Liver (tissue), 9 donors: Measurements from ENCODE around the gene ADAM11. TPM values are rescaled to one million over a fixed set of nuclear protein-coding genes. Genes with fewer than 3 reads are reported as not detected.

Experiments used
- DNase-seq: peaks from one replicate; pipeline ENCODE4 v3.0.0-alpha.2; 2017; ENCODE audit warnings: low spot score
- H3K27ac ChIP-seq, 2 donors: one replicate each; pipeline ENCODE4 v1.7.0; 2013; ENCODE audit warnings: inconsistent platforms in 2 of 2, low read length in 2 of 2, control low read depth in 1 of 2, low read depth in 1 of 2, mild to moderate bottlenecking in 1 of 2
- H3K27me3 ChIP-seq, 4 donors: one replicate each; pipeline versions ENCODE4 v1.6.1 to v1.7.0; 2013; ENCODE audit warnings: low read length in 3 of 4, inconsistent platforms in 1 of 4, mild to moderate bottlenecking in 1 of 4, moderate library complexity in 1 of 4; ENCODE audit not compliant: control insufficient read depth in 4 of 4, insufficient read depth in 4 of 4
- H3K36me3 ChIP-seq, 4 donors: one replicate each; pipeline versions ENCODE4 v1.6.1 to v1.7.0; 2013; ENCODE audit warnings: low read length in 3 of 4, mild to moderate bottlenecking in 3 of 4, low read depth in 1 of 4, moderate library complexity in 1 of 4; ENCODE audit not compliant: control insufficient read depth in 4 of 4, insufficient read depth in 3 of 4
- H3K4me1 ChIP-seq, 4 donors: one replicate each; pipeline versions ENCODE4 v1.6.1 to v1.7.0; 2013; ENCODE audit warnings: low read length in 3 of 4, mild to moderate bottlenecking in 3 of 4, moderate library complexity in 1 of 4; ENCODE audit not compliant: control insufficient read depth in 4 of 4, insufficient read depth in 4 of 4
- H3K4me3 ChIP-seq, 3 donors: one replicate each; pipeline versions ENCODE4 v1.6.1 to v1.7.0; 2013; ENCODE audit warnings: low read length in 3 of 3, control low read depth in 1 of 3, low read depth in 1 of 3, mild to moderate bottlenecking in 1 of 3
- H3K9ac ChIP-seq, 2 donors: one replicate each; pipeline ENCODE4 v1.7.0; 2013; ENCODE audit warnings: low read length in 2 of 2, mild to moderate bottlenecking in 2 of 2, moderate library complexity in 2 of 2, control low read depth in 1 of 2, low read depth in 1 of 2
- H3K9me3 ChIP-seq, 4 donors: one replicate each; pipeline versions ENCODE4 v1.6.1 to v1.7.0; 2013; ENCODE audit warnings: low read length in 3 of 4; ENCODE audit not compliant: control insufficient read depth in 4 of 4
- EGR1 ChIP-seq, 2 donors: IDR thresholded peaks; 2 replicates each; pipeline ENCODE4 v1.6.1; 2016 to 2018; ENCODE audit warnings: antibody characterized with exemption in 2 of 2, low read depth in 2 of 2
- FOXA1 ChIP-seq: IDR thresholded peaks from 2 replicates; pipeline ENCODE4 v1.6.1; 2016; ENCODE audit warnings: antibody characterized with exemption
- FOXA2 ChIP-seq: IDR thresholded peaks from 2 replicates; pipeline ENCODE4 v1.6.1; 2016; ENCODE audit warnings: antibody characterized with exemption
- GABPA ChIP-seq, 2 donors: IDR thresholded peaks in 1 of 2; conservative IDR thresholded peaks in 1 of 2; 2 replicates each; pipeline ENCODE4 v1.6.1; 2016; ENCODE audit warnings: antibody characterized with exemption in 2 of 2, mild to moderate bottlenecking in 1 of 2, moderate library complexity in 1 of 2
- HNF4A ChIP-seq, 2 donors: conservative IDR thresholded peaks; 2 replicates each; pipeline ENCODE4 v1.6.1; 2016; ENCODE audit warnings: antibody characterized with exemption in 2 of 2, mild to moderate bottlenecking in 2 of 2
- HNF4G ChIP-seq: IDR thresholded peaks from 2 replicates; pipeline ENCODE4 v1.6.1; 2016; ENCODE audit warnings: antibody characterized with exemption
- JUND ChIP-seq, 2 donors: IDR thresholded peaks; 2 replicates each; pipeline ENCODE4 v1.6.1; 2016; ENCODE audit warnings: antibody characterized with exemption in 2 of 2
- NR2F2 ChIP-seq: IDR thresholded peaks from 2 replicates; pipeline ENCODE4 v1.6.1; 2016; ENCODE audit warnings: antibody characterized with exemption
- RAD21 ChIP-seq, 2 donors: IDR thresholded peaks; 2 replicates each; pipeline ENCODE4 v1.6.1; 2016; ENCODE audit warnings: antibody characterized with exemption in 2 of 2, mild to moderate bottlenecking in 2 of 2
- REST ChIP-seq: IDR thresholded peaks from 2 replicates; pipeline ENCODE4 v1.6.1; 2016; ENCODE audit warnings: antibody characterized with exemption, mild to moderate bottlenecking
- RXRA ChIP-seq, 2 donors: IDR thresholded peaks; 2 replicates each; pipeline ENCODE4 v1.6.1; 2017 to 2018; ENCODE audit warnings: antibody characterized with exemption in 2 of 2, mild to moderate bottlenecking in 1 of 2
- SP1 ChIP-seq: IDR thresholded peaks from 2 replicates; pipeline ENCODE4 v1.6.1; 2018; ENCODE audit warnings: antibody characterized with exemption, mild to moderate bottlenecking
- TAF1 ChIP-seq: conservative IDR thresholded peaks from 2 replicates; pipeline ENCODE4 v1.6.1; 2016; ENCODE audit warnings: antibody characterized with exemption, mild to moderate bottlenecking
- YY1 ChIP-seq: IDR thresholded peaks from 2 replicates; pipeline ENCODE4 v1.6.1; 2016; ENCODE audit warnings: antibody characterized with exemption, mild to moderate bottlenecking
- WGBS: extraction: QIAGEN DNeasy Blood & Tissue Kit; methylation state at CpG from one replicate; pipeline ENCODE4 v1.1.7; 2013; 5-methylcytosine and 5-hydroxymethylcytosine counted together
- polyA plus RNA-seq, 2 donors: library from polyadenylated mRNA; stranded (reverse) in 1 of 2; unstranded in 1 of 2; fragments of 200-250 nt in 1 of 2; fragments of >200 nt in 1 of 2; fragmentation: Nextera tagmentation in 1 of 2; extraction: Ambion mirVana in 1 of 2; gene quantifications; one replicate each; pipeline versions ENCODE4 v1.2.1 to v1.2.3, GENCODE V29; 2013 to 2015
- total RNA-seq, 2 donors: library from RNA; depleted of rRNA; stranded (reverse); fragments of >200 nt; gene quantifications; one replicate each; pipeline ENCODE4 v1.2.3, GENCODE V29; 2014
- TF ChIP-seq, protein P1 (sequence below): fragments of 150-350 bp; IDR thresholded peaks from 2 replicates; pipeline ENCODE4 v1.5.1; 2017; ENCODE audit warnings: improper control_type of control experiment, low read depth, low read length; ENCODE audit not compliant: missing input control
- TF ChIP-seq, protein P2 (sequence below): IDR thresholded peaks from 2 replicates; pipeline ENCODE4 v1.6.1; 2016; ENCODE audit warnings: antibody characterized with exemption
- TF ChIP-seq, protein P3 (sequence below): IDR thresholded peaks from 2 replicates; pipeline ENCODE4 v1.6.1; 2016; ENCODE audit warnings: antibody characterized with exemption
- TF ChIP-seq, protein P4 (sequence below): IDR thresholded peaks from 2 replicates; pipeline ENCODE4 v1.6.1; 2016; ENCODE audit warnings: antibody characterized with exemption
- donor health status: healthy.
- donor health status: healthy.
- donor health status: healthy.
- donor health status: healthy.
- donor health status: healthy.

ADAM11 gene
- total and polyA plus RNA-seq, 4 donors = 0.06 to 1.1 (median 0.08) TPM; not detected in 1

- no peak overlapping the region for H3K9ac ChIP-seq
- no peak overlapping the region for H3K4me3 ChIP-seq
- H3K9me3 ChIP-seq = no peaks in the 10 kb centered on the region
- no peak for DNase-seq
- no peaks in the 10 kb centered on the region for H3K27me3 ChIP-seq
- H3K36me3 ChIP-seq = no peaks in the 10 kb centered on the region
- H3K4me1 ChIP-seq = no peaks in the 10 kb centered on the region
- 100% methylated on average over 1 of the region's 1 CpG for WGBS
- TF ChIP-seq REST (no peak), TAF1 (no peak), EGR1 (IDR thresholded peaks at IDR 0.05; ENCODE audit: low read depth in 2 of 2) (no peak), GABPA (IDR thresholded peaks at IDR 0.05 in 1 of 2, conservative IDR thresholded peaks at IDR 0.05 in 1 of 2) (no peak), JUND (IDR thresholded peaks at IDR 0.05) (no peak), YY1 (no peak), HNF4A (conservative IDR thresholded peaks at IDR 0.05) (no peak), FOXA1 (no peak), RXRA (IDR thresholded peaks at IDR 0.05) (no peak), NR2F2 (no peak), HNF4G (no peak), RAD21 (IDR thresholded peaks at IDR 0.05) (no peak), SP1 (no peak), FOXA2 (no peak)
- TF ChIP-seq, protein P1, sequence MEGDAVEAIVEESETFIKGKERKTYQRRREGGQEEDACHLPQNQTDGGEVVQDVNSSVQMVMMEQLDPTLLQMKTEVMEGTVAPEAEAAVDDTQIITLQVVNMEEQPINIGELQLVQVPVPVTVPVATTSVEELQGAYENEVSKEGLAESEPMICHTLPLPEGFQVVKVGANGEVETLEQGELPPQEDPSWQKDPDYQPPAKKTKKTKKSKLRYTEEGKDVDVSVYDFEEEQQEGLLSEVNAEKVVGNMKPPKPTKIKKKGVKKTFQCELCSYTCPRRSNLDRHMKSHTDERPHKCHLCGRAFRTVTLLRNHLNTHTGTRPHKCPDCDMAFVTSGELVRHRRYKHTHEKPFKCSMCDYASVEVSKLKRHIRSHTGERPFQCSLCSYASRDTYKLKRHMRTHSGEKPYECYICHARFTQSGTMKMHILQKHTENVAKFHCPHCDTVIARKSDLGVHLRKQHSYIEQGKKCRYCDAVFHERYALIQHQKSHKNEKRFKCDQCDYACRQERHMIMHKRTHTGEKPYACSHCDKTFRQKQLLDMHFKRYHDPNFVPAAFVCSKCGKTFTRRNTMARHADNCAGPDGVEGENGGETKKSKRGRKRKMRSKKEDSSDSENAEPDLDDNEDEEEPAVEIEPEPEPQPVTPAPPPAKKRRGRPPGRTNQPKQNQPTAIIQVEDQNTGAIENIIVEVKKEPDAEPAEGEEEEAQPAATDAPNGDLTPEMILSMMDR = no peak
- TF ChIP-seq, protein P2, sequence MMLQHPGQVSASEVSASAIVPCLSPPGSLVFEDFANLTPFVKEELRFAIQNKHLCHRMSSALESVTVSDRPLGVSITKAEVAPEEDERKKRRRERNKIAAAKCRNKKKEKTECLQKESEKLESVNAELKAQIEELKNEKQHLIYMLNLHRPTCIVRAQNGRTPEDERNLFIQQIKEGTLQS = no peak
- TF ChIP-seq, protein P3, sequence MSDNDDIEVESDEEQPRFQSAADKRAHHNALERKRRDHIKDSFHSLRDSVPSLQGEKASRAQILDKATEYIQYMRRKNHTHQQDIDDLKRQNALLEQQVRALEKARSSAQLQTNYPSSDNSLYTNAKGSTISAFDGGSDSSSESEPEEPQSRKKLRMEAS = no peak
- TF ChIP-seq, protein P4, sequence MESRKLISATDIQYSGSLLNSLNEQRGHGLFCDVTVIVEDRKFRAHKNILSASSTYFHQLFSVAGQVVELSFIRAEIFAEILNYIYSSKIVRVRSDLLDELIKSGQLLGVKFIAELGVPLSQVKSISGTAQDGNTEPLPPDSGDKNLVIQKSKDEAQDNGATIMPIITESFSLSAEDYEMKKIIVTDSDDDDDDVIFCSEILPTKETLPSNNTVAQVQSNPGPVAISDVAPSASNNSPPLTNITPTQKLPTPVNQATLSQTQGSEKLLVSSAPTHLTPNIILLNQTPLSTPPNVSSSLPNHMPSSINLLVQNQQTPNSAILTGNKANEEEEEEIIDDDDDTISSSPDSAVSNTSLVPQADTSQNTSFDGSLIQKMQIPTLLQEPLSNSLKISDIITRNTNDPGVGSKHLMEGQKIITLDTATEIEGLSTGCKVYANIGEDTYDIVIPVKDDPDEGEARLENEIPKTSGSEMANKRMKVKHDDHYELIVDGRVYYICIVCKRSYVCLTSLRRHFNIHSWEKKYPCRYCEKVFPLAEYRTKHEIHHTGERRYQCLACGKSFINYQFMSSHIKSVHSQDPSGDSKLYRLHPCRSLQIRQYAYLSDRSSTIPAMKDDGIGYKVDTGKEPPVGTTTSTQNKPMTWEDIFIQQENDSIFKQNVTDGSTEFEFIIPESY = no peak
- no peak overlapping the region for H3K27ac ChIP-seq
These were observed 33.5 kb downstream of the ADAM11 start for GRCh38 chr17:44792276-44792675.
